ENCODE measurements around the gene TCF4. TPM values are rescaled to one million over a fixed set of nuclear protein-coding genes. Genes with fewer than 3 reads are reported as not detected.

Gene TCF4
- total and polyA plus RNA-seq, 8 donors, result 5.1 to 187 (median 39.9) TPM

GRCh38 chr18:55433648-55434047 lies 154.3 kb downstream of the TCF4 start:
- DNase-seq, result no peak
- TF ChIP-seq POLR2AphosphoS5 (IDR thresholded peaks at IDR 0.05), result no peak
- no peak for TF ChIP-seq POLR2A (IDR thresholded peaks at IDR 0.05)
- TF ChIP-seq, protein P1, sequence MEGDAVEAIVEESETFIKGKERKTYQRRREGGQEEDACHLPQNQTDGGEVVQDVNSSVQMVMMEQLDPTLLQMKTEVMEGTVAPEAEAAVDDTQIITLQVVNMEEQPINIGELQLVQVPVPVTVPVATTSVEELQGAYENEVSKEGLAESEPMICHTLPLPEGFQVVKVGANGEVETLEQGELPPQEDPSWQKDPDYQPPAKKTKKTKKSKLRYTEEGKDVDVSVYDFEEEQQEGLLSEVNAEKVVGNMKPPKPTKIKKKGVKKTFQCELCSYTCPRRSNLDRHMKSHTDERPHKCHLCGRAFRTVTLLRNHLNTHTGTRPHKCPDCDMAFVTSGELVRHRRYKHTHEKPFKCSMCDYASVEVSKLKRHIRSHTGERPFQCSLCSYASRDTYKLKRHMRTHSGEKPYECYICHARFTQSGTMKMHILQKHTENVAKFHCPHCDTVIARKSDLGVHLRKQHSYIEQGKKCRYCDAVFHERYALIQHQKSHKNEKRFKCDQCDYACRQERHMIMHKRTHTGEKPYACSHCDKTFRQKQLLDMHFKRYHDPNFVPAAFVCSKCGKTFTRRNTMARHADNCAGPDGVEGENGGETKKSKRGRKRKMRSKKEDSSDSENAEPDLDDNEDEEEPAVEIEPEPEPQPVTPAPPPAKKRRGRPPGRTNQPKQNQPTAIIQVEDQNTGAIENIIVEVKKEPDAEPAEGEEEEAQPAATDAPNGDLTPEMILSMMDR (IDR thresholded peaks at IDR 0.05), result no peak
- TF ChIP-seq EP300 (IDR thresholded peaks at IDR 0.05), result no peak
- Histone ChIP-seq H3K27ac (no peak overlapping the region), H3K4me1 (peaks cover 0 to 17% (median 0%) of the 10 kb centered on the region in 4 donors), H3K9me3 (no peaks in the 10 kb centered on the region), H3K4me3 (no peak overlapping the region), H3K36me3 (no peaks in the 10 kb centered on the region), H3K27me3 (no peaks in the 10 kb centered on the region)
- intact Hi-C loops (cut with DNase I; ENCODE audit: low total_unique reads), result no loop called here
- WGBS, 5 donors, result 74 to 88% (median 82%) methylated on average over 5 of the region's 5 CpGs

DNA sequence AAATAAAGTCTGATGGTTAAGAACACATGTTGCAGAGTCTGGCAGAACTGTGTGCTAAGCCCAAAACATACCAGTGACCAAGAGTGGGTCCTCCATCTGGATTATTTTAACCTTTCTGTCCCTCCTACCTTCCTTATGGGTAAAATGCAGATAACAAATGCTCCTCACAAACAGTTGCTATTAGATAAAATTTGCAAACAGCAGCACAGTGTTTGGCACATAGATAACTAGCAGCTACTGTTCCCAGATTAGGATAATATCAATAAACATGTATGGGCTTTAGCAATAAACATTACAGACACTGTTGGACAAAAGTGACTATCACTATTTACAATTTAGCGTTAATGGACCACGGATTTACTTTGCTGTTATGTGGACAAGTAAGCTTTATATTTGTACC lies 154.9 kb downstream of the TCF4 start:
- Histone ChIP-seq H3K36me3 (no peaks in the 10 kb centered on the region), H3K4me3 (no peak overlapping the region), H3K27ac (no peak overlapping the region), H3K4me1 (peaks cover 0 to 17% (median 0%) of the 10 kb centered on the region in 4 donors), H3K27me3 (no peaks in the 10 kb centered on the region), H3K9me3 (no peaks in the 10 kb centered on the region)
- WGBS, 5 donors, result 23 to 60% (median 45%) methylated on average over 2 of the region's 2 CpGs
- TF ChIP-seq EP300 (IDR thresholded peaks at IDR 0.05) (no peak), POLR2A (IDR thresholded peaks at IDR 0.05) (no peak), POLR2AphosphoS5 (IDR thresholded peaks at IDR 0.05) (no peak)
- TF ChIP-seq, protein P1 (IDR thresholded peaks at IDR 0.05), result no peak
- intact Hi-C loops (cut with DNase I; ENCODE audit: low total_unique reads), result no loop called here
- no peak for DNase-seq

GRCh38 chr18:55432307-55433040 lies 155.5 kb downstream of the TCF4 start:
- Histone ChIP-seq H3K27me3 (no peaks in the 10 kb centered on the region), H3K4me1 (peaks cover 0 to 17% (median 0%) of the 10 kb centered on the region in 4 donors), H3K9me3 (no peaks in the 10 kb centered on the region), H3K27ac (no peak overlapping the region), H3K36me3 (no peaks in the 10 kb centered on the region), H3K4me3 (no peak overlapping the region)
- intact Hi-C loops (cut with DNase I; ENCODE audit: low total_unique reads), result no loop called here
- DNase-seq, result no peak
- WGBS, 5 donors, result 75 to 83% (median 81%) methylated on average over 3 of the region's 3 CpGs
- TF ChIP-seq, protein P1 (IDR thresholded peaks at IDR 0.05), result no peak
- TF ChIP-seq EP300 (IDR thresholded peaks at IDR 0.05) (no peak), POLR2A (IDR thresholded peaks at IDR 0.05) (no peak), POLR2AphosphoS5 (IDR thresholded peaks at IDR 0.05) (no peak)

GRCh38 chr18:55430026-55430425 lies 158.0 kb downstream of the TCF4 start:
- Histone ChIP-seq H3K27ac (no peak overlapping the region), H3K4me1 (peaks cover 0 to 17% (median 0%) of the 10 kb centered on the region in 4 donors), H3K36me3 (no peaks in the 10 kb centered on the region), H3K27me3 (no peaks in the 10 kb centered on the region), H3K4me3 (no peak overlapping the region), H3K9me3 (no peaks in the 10 kb centered on the region)
- WGBS, 5 donors, result 49 to 60% (median 54%) methylated on average over 2 of the region's 2 CpGs
- intact Hi-C loops (cut with DNase I; ENCODE audit: low total_unique reads), result no loop called here
- TF ChIP-seq EP300 (IDR thresholded peaks at IDR 0.05), result no peak
- TF ChIP-seq, protein P1 (IDR thresholded peaks at IDR 0.05), result no peak
- no peak for TF ChIP-seq POLR2AphosphoS5 (IDR thresholded peaks at IDR 0.05)
- TF ChIP-seq POLR2A (IDR thresholded peaks at IDR 0.05), result no peak
- no peak for DNase-seq

Data from stomach (tissue), 9 donors.